ENCODE measurements around the gene SLC25A21. TPM values are rescaled to one million over a fixed set of nuclear protein-coding genes. Genes with fewer than 3 reads are reported as not detected.

Gene SLC25A21
- 0.49 TPM for total RNA-seq

DNA sequence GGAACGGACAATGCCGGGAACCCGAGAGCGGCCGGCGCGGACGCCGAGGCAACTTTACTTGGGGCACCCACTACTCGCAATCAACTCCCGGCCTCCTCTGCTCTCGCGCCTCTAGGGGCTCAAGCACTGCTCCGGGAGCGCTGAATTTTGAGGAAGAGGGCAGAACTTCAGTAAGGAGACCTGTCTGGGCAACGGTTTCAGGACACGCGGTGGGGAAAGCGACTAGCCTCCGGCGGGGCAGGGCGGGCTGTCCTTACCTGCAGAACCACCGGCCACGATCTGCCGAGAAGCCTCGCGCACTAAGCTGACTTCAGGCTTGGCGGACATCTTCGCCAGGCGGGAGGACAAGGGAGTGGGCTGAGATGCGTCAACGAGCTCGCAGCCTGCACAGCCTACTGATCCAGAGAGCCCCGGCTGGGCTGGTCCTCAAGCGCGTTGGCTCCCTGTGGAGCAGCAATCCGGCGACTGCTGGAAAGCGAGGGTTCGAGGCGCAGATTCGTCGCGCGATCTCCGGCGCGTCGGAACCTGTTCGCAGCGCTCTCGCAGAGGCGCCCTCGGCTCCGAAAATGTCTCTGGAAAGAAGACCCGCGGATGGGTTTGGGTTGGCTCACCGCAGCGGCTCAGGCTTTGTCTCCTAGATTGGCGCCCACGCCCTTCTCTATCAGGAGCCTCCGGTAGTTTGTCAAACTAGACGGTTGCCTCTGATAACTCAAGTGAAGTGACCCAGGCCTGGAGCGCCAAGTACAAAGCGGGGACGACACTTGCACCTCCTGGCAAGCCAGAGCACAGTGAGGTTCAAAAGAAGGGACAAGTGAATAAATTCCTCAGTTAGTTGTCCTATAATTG is at the start of gene SLC25A21:
TSS of gene SLC25A21 (minus strand) at position 583 of the 846 bp plus-strand sequence.

DNA sequence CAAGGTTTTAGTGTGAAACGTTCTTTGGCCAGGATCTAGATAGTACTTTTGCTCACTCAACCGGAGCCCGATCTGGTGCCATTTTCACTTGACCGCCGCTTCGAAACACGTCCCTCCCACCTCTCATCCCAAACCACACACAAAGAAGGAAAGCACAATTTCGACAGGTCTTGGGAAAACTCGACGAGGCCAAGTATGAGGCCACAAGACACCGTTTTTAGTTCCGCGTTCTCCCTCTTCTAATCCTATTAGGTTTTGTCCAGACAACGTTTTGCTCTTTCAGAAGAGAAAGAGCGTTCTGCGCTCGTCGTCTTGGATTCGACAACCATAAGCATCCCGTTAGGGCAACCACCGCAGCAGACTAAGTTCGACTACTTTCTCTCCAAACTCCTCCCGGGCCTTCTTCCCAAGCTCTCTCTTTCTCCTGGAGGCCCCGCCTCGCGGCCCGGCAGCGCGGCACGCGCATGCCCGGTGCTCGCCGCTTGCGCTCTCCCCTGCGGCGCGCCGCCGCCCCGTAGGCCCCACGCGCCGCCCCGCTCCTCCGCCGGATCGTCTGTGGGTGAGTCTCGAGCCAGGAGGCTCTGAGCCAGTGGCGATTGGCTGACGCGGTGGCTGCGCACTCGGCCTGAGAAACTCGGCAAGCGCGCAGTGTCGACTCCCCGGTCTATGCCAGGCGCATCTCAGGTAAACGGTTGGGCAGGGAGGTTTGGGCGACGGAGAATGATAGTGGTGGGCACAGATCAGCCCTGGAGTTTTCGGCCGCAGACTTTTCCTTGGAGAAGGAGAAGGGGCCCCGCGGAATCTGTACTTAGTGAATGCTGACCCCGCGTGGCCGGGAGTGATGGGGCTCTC is 25.2 kb upstream of the SLC25A21 start, which contains the start of gene MIPOL1:
TSS of gene MIPOL1 (plus strand) at position 517 of the 852 bp plus-strand sequence. CDS start 49,952 bp downstream, outside the sequence.

GRCh38 chr14:36661506-36662257 is 510.7 kb downstream of the SLC25A21 start, which contains the start of gene PAX9:
Gene PAX9, plus strand, starts transcription at chr14:36661860. Its CDS starts 230 bp downstream, at chr14:36662090.

Other genes with a start within 250 kb of the SLC25A21 start
- 45.7 TPM for gene MIPOL1, start 25.3 kb upstream of the SLC25A21 start, total RNA-seq

Data from camera-type eye (tissue), 1 donor.